ENCODE results near the gene RDH13.

- TF ChIP-seq POLR2AphosphoS5 (IDR thresholded peaks at IDR 0.05; ENCODE audit: low read depth), result no peak
- TF ChIP-seq, protein P1, sequence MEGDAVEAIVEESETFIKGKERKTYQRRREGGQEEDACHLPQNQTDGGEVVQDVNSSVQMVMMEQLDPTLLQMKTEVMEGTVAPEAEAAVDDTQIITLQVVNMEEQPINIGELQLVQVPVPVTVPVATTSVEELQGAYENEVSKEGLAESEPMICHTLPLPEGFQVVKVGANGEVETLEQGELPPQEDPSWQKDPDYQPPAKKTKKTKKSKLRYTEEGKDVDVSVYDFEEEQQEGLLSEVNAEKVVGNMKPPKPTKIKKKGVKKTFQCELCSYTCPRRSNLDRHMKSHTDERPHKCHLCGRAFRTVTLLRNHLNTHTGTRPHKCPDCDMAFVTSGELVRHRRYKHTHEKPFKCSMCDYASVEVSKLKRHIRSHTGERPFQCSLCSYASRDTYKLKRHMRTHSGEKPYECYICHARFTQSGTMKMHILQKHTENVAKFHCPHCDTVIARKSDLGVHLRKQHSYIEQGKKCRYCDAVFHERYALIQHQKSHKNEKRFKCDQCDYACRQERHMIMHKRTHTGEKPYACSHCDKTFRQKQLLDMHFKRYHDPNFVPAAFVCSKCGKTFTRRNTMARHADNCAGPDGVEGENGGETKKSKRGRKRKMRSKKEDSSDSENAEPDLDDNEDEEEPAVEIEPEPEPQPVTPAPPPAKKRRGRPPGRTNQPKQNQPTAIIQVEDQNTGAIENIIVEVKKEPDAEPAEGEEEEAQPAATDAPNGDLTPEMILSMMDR (IDR thresholded peaks at IDR 0.05; ENCODE audit: insufficient read depth, low read length), result no peak
- TF ChIP-seq REST (IDR thresholded peaks at IDR 0.05; ENCODE audit: insufficient replicate concordance, low read depth), result no peak
- TF ChIP-seq GABPA (IDR thresholded peaks at IDR 0.05; ENCODE audit: low read depth), result no peak
Measured at GRCh38 chr19:55036058-55036457, 26.9 kb downstream of the RDH13 start.

Data from HL-60 (cell line).